Naive thymus-derived CD4-positive, alpha-beta T cell (primary cell): Measurements from ENCODE around the gene ZNF169. TPM values are rescaled to one million over a fixed set of nuclear protein-coding genes. Genes with fewer than 3 reads are reported as not detected.
"Not testable (repeated sequence)": the region's sequence is repeated elsewhere in the genome, so short reads cannot be mapped to it uniquely, and the experiment has no call there.

Experiments
- ATAC-seq: fragments of 150-1000 bp; cut with Tn5 transposase; 2 replicates; pipeline ENCODE4 v1.10.0; 2021; ENCODE audit warnings: mild to moderate bottlenecking, moderate library complexity
- CTCF ChIA-PET: fragments of 350-600 bp; sonication (Branson Sonifier 250); formaldehyde crosslinking; loops from one replicate; lab custom pipeline; 2021; ENCODE audit warnings: antibody characterized with exemption; lab: Charles Lee
- POLR2A ChIA-PET: fragments of 350-600 bp; sonication (Branson Sonifier 250); formaldehyde crosslinking; loops from one replicate; lab custom pipeline; 2021; ENCODE audit warnings: antibody characterized with exemption, inconsistent platforms; lab: Charles Lee
- DNase-seq, 9 donors: peaks; one replicate each; pipeline versions ENCODE4 v3.0.0 to v3.0.0-alpha.2; 2020 to 2022; ENCODE audit warnings: mixed read lengths in 1 of 9
- H3K27ac ChIP-seq: one replicate; pipeline ENCODE4 v1.7.0; 2013; ENCODE audit warnings: mild to moderate bottlenecking, low read depth, low read length, moderate library complexity
- H3K27me3 ChIP-seq, 2 donors: one replicate each; pipeline ENCODE4 v1.7.0; 2013; ENCODE audit warnings: low read length in 2 of 2, mild to moderate bottlenecking in 2 of 2, moderate library complexity in 2 of 2; ENCODE audit not compliant: control insufficient read depth in 2 of 2, insufficient read depth in 2 of 2
- H3K36me3 ChIP-seq, 3 experiments: 1 replicate in 2 of 3; 2 replicates in 1 of 3; pipeline ENCODE4 v1.7.0; 2013; ENCODE audit warnings: low read length in 3 of 3, mild to moderate bottlenecking in 3 of 3, moderate library complexity in 1 of 3; ENCODE audit not compliant: insufficient read depth in 3 of 3, control insufficient read depth in 2 of 3
- H3K4me1 ChIP-seq, 2 donors: one replicate each; pipeline ENCODE4 v1.7.0; 2013; ENCODE audit warnings: low read length in 2 of 2, mild to moderate bottlenecking in 2 of 2, moderate library complexity in 1 of 2; ENCODE audit not compliant: control insufficient read depth in 2 of 2, insufficient read depth in 2 of 2
- H3K4me3 ChIP-seq: 2 replicates; pipeline ENCODE4 v1.7.0; 2013; ENCODE audit warnings: mild to moderate bottlenecking, low read length
- H3K9me3 ChIP-seq, 3 experiments: 1 replicate in 2 of 3; 2 replicates in 1 of 3; pipeline ENCODE4 v1.7.0; 2013; ENCODE audit warnings: low read length in 3 of 3; ENCODE audit not compliant: control insufficient read depth in 2 of 3
- H3K27ac Mint-ChIP-seq, 9 donors: one replicate each; pipeline ENCODE4 v1.8.0; 2020 to 2022; ENCODE audit warnings: mixed read lengths in 9 of 9, mild to moderate bottlenecking in 8 of 9, moderate library complexity in 5 of 9, inconsistent platforms in 2 of 9
- H3K27me3 Mint-ChIP-seq, 5 donors: one replicate each; pipeline ENCODE4 v1.8.0; 2021 to 2022; ENCODE audit warnings: mixed read lengths in 5 of 5, mild to moderate bottlenecking in 1 of 5
- H3K36me3 Mint-ChIP-seq, 5 donors: one replicate each; pipeline ENCODE4 v1.8.0; 2020 to 2022; ENCODE audit warnings: mixed read lengths in 5 of 5, mild to moderate bottlenecking in 3 of 5, inconsistent platforms in 1 of 5
- H3K4me1 Mint-ChIP-seq, 7 donors: one replicate each; pipeline ENCODE4 v1.8.0; 2020 to 2022; ENCODE audit warnings: mixed read lengths in 7 of 7, mild to moderate bottlenecking in 3 of 7, inconsistent platforms in 1 of 7
- H3K4me3 Mint-ChIP-seq, 10 donors: one replicate each; pipeline ENCODE4 v1.8.0; 2020 to 2022; ENCODE audit warnings: mild to moderate bottlenecking in 10 of 10, mixed read lengths in 10 of 10, moderate library complexity in 6 of 10, inconsistent platforms in 2 of 10
- H3K9me3 Mint-ChIP-seq, 11 donors: one replicate each; pipeline ENCODE4 v1.8.0; 2020 to 2022; ENCODE audit warnings: mixed read lengths in 11 of 11, mild to moderate bottlenecking in 4 of 11, inconsistent platforms in 1 of 11, moderate library complexity in 1 of 11
- intact Hi-C, 2 donors: fragments of 100-400 bp; cut with micrococcal nuclease; formaldehyde crosslinking; loops; one replicate each; pipeline ENCODE4 v1.15.1; 2023
- polyA plus RNA-seq, 2 donors: library from polyadenylated mRNA; unstranded; fragments of 300-500 nt; fragmentation: Illumina TruSeq; gene quantifications; one replicate each; pipeline ENCODE4 v1.2.3, GENCODE V29; 2021
- total RNA-seq, 6 experiments: library from RNA in 5 of 6; stranded (reverse) in 5 of 6; gene quantifications; 1 replicate in 5 of 6; 2 replicates in 1 of 6; pipeline ENCODE4 v1.2.3 and lab custom pipeline; 2021 to 2026

Gene ZNF169
- total and polyA plus RNA-seq, 7 experiments from 2014 or later, result 4.5 to 28.4 (median 8.1) TPM

- Mint-ChIP-seq H3K36me3 (peaks cover 0 to 4% (median 0%) of the 10 kb centered on the region in 5 donors), H3K27ac (no peak overlapping the region), H3K27me3 (peaks cover 10 to 40% (median 31%) of the 10 kb centered on the region in 5 donors), H3K4me3 (no peak overlapping the region), H3K4me1 (no peaks in the 10 kb centered on the region), H3K9me3 (peaks cover 0 to 12% (median 5%) of the 10 kb centered on the region in 11 donors)
- ChIA-PET POLR2A (no interaction called here), CTCF (no interaction called here)
- no peak overlapping the region for H3K27ac ChIP-seq
- ATAC-seq (no peak), DNase-seq (no peak)
- no peaks in the 10 kb centered on the region for H3K27me3 ChIP-seq
- no peaks in the 10 kb centered on the region for H3K9me3 ChIP-seq
- no peak overlapping the region for H3K4me3 ChIP-seq
- no peaks in the 10 kb centered on the region for H3K36me3 ChIP-seq
- no peaks in the 10 kb centered on the region for H3K4me1 ChIP-seq
- intact Hi-C loops, result no loop called here
Observed at GRCh38 chr9:94222870-94223269, 36.2 kb upstream of the ZNF169 start.

- CTCF ChIA-PET, H3K9me3 ChIP-seq, H3K27me3 ChIP-seq, POLR2A ChIA-PET, H3K36me3 Mint-ChIP-seq, H3K27ac ChIP-seq, H3K4me3 ChIP-seq, H3K36me3 ChIP-seq, H3K27ac Mint-ChIP-seq, H3K4me1 Mint-ChIP-seq, intact Hi-C loops, H3K4me1 ChIP-seq, ATAC-seq, H3K4me3 Mint-ChIP-seq, DNase-seq: not testable (repeated sequence)
- Mint-ChIP-seq H3K9me3 (peaks cover 0 to 21% (median 11%) of the 10 kb centered on the region in 11 donors), H3K27me3 (peaks cover 8 to 45% (median 29%) of the 10 kb centered on the region in 5 donors)
Observed at GRCh38 chr9:94225413-94225812, 33.7 kb upstream of the ZNF169 start.

- Histone ChIP-seq H3K36me3 (no peaks in the 10 kb centered on the region), H3K27ac (no peak overlapping the region), H3K4me3 (no peak overlapping the region), H3K27me3 (peaks cover 3 to 5% of the 10 kb centered on the region in 2 donors), H3K4me1 (no peaks in the 10 kb centered on the region), H3K9me3 (no peaks in the 10 kb centered on the region)
- peaks cover 0 to 10% (median 5%) of the 10 kb centered on the region in 5 donors for H3K36me3 Mint-ChIP-seq
- no peak for ATAC-seq
- no peaks in the 10 kb centered on the region for H3K4me1 Mint-ChIP-seq
- H3K9me3 Mint-ChIP-seq, result peaks cover 0 to 21% (median 11%) of the 10 kb centered on the region in 11 donors
- DNase-seq, result no peak
- ChIA-PET POLR2A (interaction anchor here (0.6 kb wide), 1 partner anchor 100 kb away, joined by 3 read pairs; no protein-coding TSS in a partner anchor), CTCF (no interaction called here)
- intact Hi-C loops, result no loop called here
- no peak overlapping the region for H3K4me3 Mint-ChIP-seq
- peaks cover 23 to 49% (median 39%) of the 10 kb centered on the region in 5 donors for H3K27me3 Mint-ChIP-seq
- H3K27ac Mint-ChIP-seq, result no peak overlapping the region
Observed at GRCh38 chr9:94228616-94229015, 30.5 kb upstream of the ZNF169 start.

GRCh38 chr9:94232428-94232827 is 26.7 kb upstream of the ZNF169 start:
- Mint-ChIP-seq H3K4me3 (no peak overlapping the region), H3K36me3 (peaks cover 0 to 6% (median 5%) of the 10 kb centered on the region in 5 donors), H3K27ac (no peak overlapping the region), H3K9me3 (peaks cover 0 to 13% (median 7%) of the 10 kb centered on the region in 11 donors), H3K4me1 (no peaks in the 10 kb centered on the region), H3K27me3 (peaks cover 22 to 42% (median 33%) of the 10 kb centered on the region in 5 donors)
- CTCF ChIA-PET, result interaction anchor here (1.3 kb wide), 1 partner anchor 166 kb away, joined by 3 read pairs; no protein-coding TSS in a partner anchor
- intact Hi-C loops, result no loop called here
- H3K4me1 ChIP-seq, result no peaks in the 10 kb centered on the region
- no peaks in the 10 kb centered on the region for H3K36me3 ChIP-seq
- DNase-seq (no peak), ATAC-seq (no peak)
- H3K4me3 ChIP-seq, result no peak overlapping the region
- H3K9me3 ChIP-seq, result no peaks in the 10 kb centered on the region
- no peak overlapping the region for H3K27ac ChIP-seq
- peaks cover 3 to 5% of the 10 kb centered on the region in 2 donors for H3K27me3 ChIP-seq
- POLR2A ChIA-PET, result no interaction called here

- H3K36me3 Mint-ChIP-seq, intact Hi-C loops, H3K9me3 Mint-ChIP-seq, ATAC-seq, POLR2A ChIA-PET, H3K36me3 ChIP-seq, H3K4me3 Mint-ChIP-seq, H3K4me1 ChIP-seq, H3K4me1 Mint-ChIP-seq, H3K27me3 ChIP-seq, DNase-seq, H3K27ac Mint-ChIP-seq, H3K9me3 ChIP-seq, H3K27ac ChIP-seq, H3K4me3 ChIP-seq, CTCF ChIA-PET: not testable (repeated sequence)
- H3K27me3 Mint-ChIP-seq, result peaks cover 4 to 14% (median 9%) of the 10 kb centered on the region in 5 donors
Observed at GRCh38 chr9:94241098-94241497, 18.0 kb upstream of the ZNF169 start.

GRCh38 chr9:94245651-94246050 is 13.4 kb upstream of the ZNF169 start:
- ATAC-seq, result no peak
- Mint-ChIP-seq H3K4me1 (peaks cover 3 to 11% (median 8%) of the 10 kb centered on the region in 7 donors), H3K4me3 (no peak overlapping the region), H3K27ac (peak overlapping the region in 1 of 9 donors; percentile 9), H3K27me3 (peaks cover 4 to 14% (median 9%) of the 10 kb centered on the region in 5 donors), H3K9me3 (peaks cover 0 to 7% (median 0%) of the 10 kb centered on the region in 11 donors), H3K36me3 (no peaks in the 10 kb centered on the region)
- H3K27me3 ChIP-seq, result no peaks in the 10 kb centered on the region
- no peaks in the 10 kb centered on the region for H3K9me3 ChIP-seq
- ChIA-PET POLR2A (no interaction called here), CTCF (no interaction called here)
- no peak for DNase-seq
- peaks cover 2 to 6% of the 10 kb centered on the region in 2 donors for H3K4me1 ChIP-seq
- H3K36me3 ChIP-seq, result no peaks in the 10 kb centered on the region
- intact Hi-C loops, result no loop called here
- no peak overlapping the region for H3K27ac ChIP-seq
- H3K4me3 ChIP-seq, result no peak overlapping the region

- CTCF ChIA-PET, result no interaction called here
- no peak overlapping the region for H3K27ac ChIP-seq
- POLR2A ChIA-PET, result interaction anchor here (0.6 to 2.2 kb wide), 2 partner anchors 9 to 470 kb away, joined by 3 to 4 read pairs; partner anchors contain the start of gene ZNF169
Observed at GRCh38 chr9:94250456-94250855, 8.6 kb upstream of the ZNF169 start.

More at GRCh38 chr9:94250456-94250855, 8.6 kb upstream of the ZNF169 start:
- Histone ChIP-seq H3K4me3 (no peak overlapping the region), H3K36me3 (no peaks in the 10 kb centered on the region), H3K9me3 (no peaks in the 10 kb centered on the region), H3K27me3 (no peaks in the 10 kb centered on the region), H3K4me1 (peaks cover 4 to 13% of the 10 kb centered on the region in 2 donors)
- DNase-seq (peak in 7 of 9 donors; percentile 13 to 54 (median 49)), ATAC-seq (peak; percentile 51)
- H3K9me3 Mint-ChIP-seq, result no peaks in the 10 kb centered on the region
- peak overlapping the region in 8 of 9 donors; percentile 9 to 84 (median 64) for H3K27ac Mint-ChIP-seq
- intact Hi-C loops, result loop anchor here in 1 of 2 donors (1.0 kb wide), 1 partner anchor 9 kb away; the partner anchor contains the start of gene ZNF169
- H3K4me3 Mint-ChIP-seq, result peak overlapping the region in 3 of 10 donors; percentile 1 to 39 (median 2)
- peaks cover 0 to 5% (median 0%) of the 10 kb centered on the region in 5 donors for H3K27me3 Mint-ChIP-seq
- H3K4me1 Mint-ChIP-seq, result peaks cover 9 to 19% (median 15%) of the 10 kb centered on the region in 7 donors
- no peaks in the 10 kb centered on the region for H3K36me3 Mint-ChIP-seq
